DND-41 (cell line): ENCODE data around the gene VPS8.
"Not testable (repeated sequence)": the region's sequence is repeated elsewhere in the genome, so short reads cannot be mapped to it uniquely, and the experiment has no call there.

Experiments
- ATAC-seq: fragments of 200-7000 bp; cut with Tn5 transposase; 3 replicates; pipeline ENCODE4 v1.9.1; 2021; ENCODE audit warnings: low read depth; ENCODE audit not compliant: insufficient read depth
- DNase-seq: peaks from one replicate; pipeline ENCODE4 v3.0.0-alpha.2; 2020
- H2AFZ ChIP-seq: 2 replicates; pipeline ENCODE4 v1.6.0; 2012; ENCODE audit warnings: low read depth, low read length
- H3K27ac ChIP-seq: 2 replicates; pipeline ENCODE4 v1.5.1; 2012; ENCODE audit warnings: low read length, inconsistent platforms
- H3K27me3 ChIP-seq: fragments of 200-600 bp; sonication (generic); 2 replicates; pipeline ENCODE4 v1.6.0; 2012; ENCODE audit warnings: low read length, mild to moderate bottlenecking, inconsistent platforms; ENCODE audit not compliant: insufficient read depth, poor library complexity
- H3K36me3 ChIP-seq: 2 replicates; pipeline ENCODE4 v1.5.1; 2012; ENCODE audit warnings: low read length, inconsistent platforms; ENCODE audit not compliant: insufficient read depth
- H3K4me1 ChIP-seq: 2 replicates; pipeline ENCODE4 v1.5.1; 2012; ENCODE audit warnings: mild to moderate bottlenecking, low read length; ENCODE audit not compliant: insufficient read depth
- H3K4me2 ChIP-seq: 2 replicates; pipeline ENCODE4 v1.6.0; 2012; ENCODE audit warnings: mild to moderate bottlenecking, moderate library complexity, low read length, inconsistent platforms; ENCODE audit not compliant: insufficient read depth
- H3K4me3 ChIP-seq, 2 experiments: fragments of 200-600 bp in 1 of 2; shearing (Covaris generic) in 1 of 2; 2 replicates each; pipeline ENCODE4 v1.5.1; 2012 to 2016; ENCODE audit warnings: inconsistent platforms in 2 of 2, low read length in 2 of 2, mild to moderate bottlenecking in 2 of 2, low read depth in 1 of 2, moderate library complexity in 1 of 2
- H3K79me2 ChIP-seq: 2 replicates; pipeline ENCODE4 v1.6.0; 2012; ENCODE audit warnings: low read length, inconsistent platforms; ENCODE audit not compliant: insufficient read depth
- H3K9ac ChIP-seq: 2 replicates; pipeline ENCODE4 v1.6.0; 2012; ENCODE audit warnings: low read depth, mild to moderate bottlenecking, inconsistent platforms, low read length, moderate library complexity
- H3K9me3 ChIP-seq: 2 replicates; pipeline ENCODE4 v1.5.1; 2012; ENCODE audit warnings: low read length, moderate library complexity, mild to moderate bottlenecking, inconsistent platforms; ENCODE audit not compliant: insufficient read depth, severe bottlenecking
- H4K20me1 ChIP-seq: 2 replicates; pipeline ENCODE4 v1.6.0; 2012; ENCODE audit warnings: low read length; ENCODE audit not compliant: insufficient read depth
- EZH2 ChIP-seq: IDR thresholded peaks from 3 replicates; pipeline ENCODE4 v1.6.1; 2012; ENCODE audit warnings: borderline replicate concordance, low read depth, mild to moderate bottlenecking, moderate library complexity, low read length, inconsistent platforms; ENCODE audit not compliant: severe bottlenecking
- TF ChIP-seq, protein P1 (sequence below): IDR thresholded peaks from 2 replicates; pipeline ENCODE4 v1.5.1; 2012; ENCODE audit warnings: borderline replicate concordance, low read length, moderate library complexity, mild to moderate bottlenecking; ENCODE audit not compliant: poor library complexity, severe bottlenecking; ENCODE audit errors: extremely low read depth

Gene VPS8

DNA sequence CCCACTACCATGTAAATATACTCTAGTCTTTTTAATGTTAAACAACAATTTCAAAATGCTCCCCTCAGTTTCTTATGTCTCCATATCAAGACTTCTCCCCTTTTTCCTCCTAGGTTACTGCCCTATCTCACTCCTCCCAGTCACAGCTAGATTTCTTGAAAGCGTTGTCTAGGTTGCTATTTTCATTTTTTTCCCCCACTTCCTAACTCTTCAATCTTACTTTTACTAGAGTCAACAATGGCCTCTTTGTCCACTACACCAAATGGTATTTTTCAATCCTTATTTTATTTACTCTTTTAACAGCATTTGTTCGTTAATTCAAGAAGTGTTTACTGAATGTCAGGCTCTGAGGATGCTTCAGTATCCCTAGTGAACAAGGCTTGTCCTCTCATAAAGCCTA, 84.4 kb downstream of the VPS8 start:
- no peaks in the 10 kb centered on the region for H3K79me2 ChIP-seq
- H2AFZ ChIP-seq, result no peak overlapping the region
- H3K27ac ChIP-seq, result no peak overlapping the region
- H3K9ac ChIP-seq, result no peak overlapping the region
- H3K4me1 ChIP-seq, result no peaks in the 10 kb centered on the region
- no peaks in the 10 kb centered on the region for H3K27me3 ChIP-seq
- TF ChIP-seq, protein P1, sequence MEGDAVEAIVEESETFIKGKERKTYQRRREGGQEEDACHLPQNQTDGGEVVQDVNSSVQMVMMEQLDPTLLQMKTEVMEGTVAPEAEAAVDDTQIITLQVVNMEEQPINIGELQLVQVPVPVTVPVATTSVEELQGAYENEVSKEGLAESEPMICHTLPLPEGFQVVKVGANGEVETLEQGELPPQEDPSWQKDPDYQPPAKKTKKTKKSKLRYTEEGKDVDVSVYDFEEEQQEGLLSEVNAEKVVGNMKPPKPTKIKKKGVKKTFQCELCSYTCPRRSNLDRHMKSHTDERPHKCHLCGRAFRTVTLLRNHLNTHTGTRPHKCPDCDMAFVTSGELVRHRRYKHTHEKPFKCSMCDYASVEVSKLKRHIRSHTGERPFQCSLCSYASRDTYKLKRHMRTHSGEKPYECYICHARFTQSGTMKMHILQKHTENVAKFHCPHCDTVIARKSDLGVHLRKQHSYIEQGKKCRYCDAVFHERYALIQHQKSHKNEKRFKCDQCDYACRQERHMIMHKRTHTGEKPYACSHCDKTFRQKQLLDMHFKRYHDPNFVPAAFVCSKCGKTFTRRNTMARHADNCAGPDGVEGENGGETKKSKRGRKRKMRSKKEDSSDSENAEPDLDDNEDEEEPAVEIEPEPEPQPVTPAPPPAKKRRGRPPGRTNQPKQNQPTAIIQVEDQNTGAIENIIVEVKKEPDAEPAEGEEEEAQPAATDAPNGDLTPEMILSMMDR, result no peak
- no peak for TF ChIP-seq EZH2
- DNase-seq (no peak), ATAC-seq (no peak)
- H3K4me2 ChIP-seq, result no peak overlapping the region
- no peaks in the 10 kb centered on the region; the same call in 1 of the 2 replicates for H3K36me3 ChIP-seq
- H4K20me1 ChIP-seq, result no peaks in the 10 kb centered on the region
- no peak overlapping the region for H3K4me3 ChIP-seq
- no peaks in the 10 kb centered on the region for H3K9me3 ChIP-seq

DNA sequence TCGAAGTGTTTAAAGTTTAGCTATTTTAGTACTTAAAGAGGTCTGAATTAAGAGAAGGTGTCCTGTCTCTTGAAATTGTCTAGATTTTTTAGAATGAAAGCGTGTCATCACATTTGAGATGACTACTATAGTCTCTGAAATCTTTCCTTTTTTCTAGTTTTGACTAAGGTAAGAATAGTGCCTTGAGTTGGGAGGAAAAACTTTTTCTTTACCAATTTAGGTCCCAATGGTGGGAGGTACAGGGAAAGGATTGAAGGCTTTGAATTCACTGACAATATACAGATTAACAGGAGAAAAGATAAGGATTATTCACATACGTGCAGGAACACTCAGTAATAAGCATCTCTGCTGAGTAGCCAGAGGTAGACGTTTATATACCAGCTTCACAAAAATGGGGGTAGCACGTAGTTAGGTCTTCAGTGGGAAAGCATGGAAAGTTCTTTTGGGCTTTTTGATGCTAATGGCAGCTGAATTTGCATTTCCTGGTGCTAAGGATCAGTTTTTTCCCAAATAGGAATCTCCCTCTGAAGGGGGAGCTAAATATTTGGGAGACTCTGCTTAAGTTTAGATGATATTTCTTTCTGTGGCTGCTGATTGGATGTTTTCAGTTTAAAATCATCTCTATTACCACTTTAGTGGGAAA, 88.1 kb downstream of the VPS8 start:
- no peak for TF ChIP-seq EZH2
- TF ChIP-seq, protein P1, result no peak
- Histone ChIP-seq H3K36me3 (peaks cover 12% of the 10 kb centered on the region; the same call in 1 of the 2 replicates), H3K27me3 (no peaks in the 10 kb centered on the region), H4K20me1 (no peaks in the 10 kb centered on the region), H3K9me3 (peaks cover 8% of the 10 kb centered on the region), H3K79me2 (no peaks in the 10 kb centered on the region), H2AFZ (no peak overlapping the region), H3K4me2 (no peak overlapping the region), H3K9ac (no peak overlapping the region), H3K27ac (no peak overlapping the region), H3K4me3 (no peak overlapping the region), H3K4me1 (no peaks in the 10 kb centered on the region)
- no peak for ATAC-seq
- no peak for DNase-seq

DNA sequence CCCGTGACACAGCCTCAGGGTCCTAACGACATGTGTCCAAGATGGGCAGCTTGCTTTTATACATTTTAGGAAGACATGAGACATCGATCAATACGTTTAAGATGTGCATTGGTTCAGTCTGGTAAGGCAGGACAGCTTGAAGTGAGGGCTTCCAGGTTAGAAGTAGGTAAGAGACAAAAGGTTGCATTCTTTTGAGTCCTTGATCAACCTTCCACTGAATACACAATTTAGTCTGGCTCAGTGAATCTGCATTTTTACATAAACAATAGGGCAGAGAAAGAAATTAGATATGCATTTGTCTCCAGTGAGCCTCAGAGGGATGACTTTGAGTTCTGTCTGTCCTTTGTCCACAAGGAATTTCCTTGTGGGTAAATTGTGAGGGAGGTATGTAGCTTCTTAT, 95.1 kb downstream of the VPS8 start:
- not testable (repeated sequence) for H3K79me2 ChIP-seq, H3K9ac ChIP-seq, H3K4me1 ChIP-seq, H3K27me3 ChIP-seq, H3K4me3 ChIP-seq, H3K9me3 ChIP-seq, H3K4me2 ChIP-seq, H2AFZ ChIP-seq, H4K20me1 ChIP-seq, DNase-seq, H3K27ac ChIP-seq, ATAC-seq
- H3K36me3 ChIP-seq, result peaks cover 13% of the 10 kb centered on the region; the same call in 1 of the 2 replicates

DNA sequence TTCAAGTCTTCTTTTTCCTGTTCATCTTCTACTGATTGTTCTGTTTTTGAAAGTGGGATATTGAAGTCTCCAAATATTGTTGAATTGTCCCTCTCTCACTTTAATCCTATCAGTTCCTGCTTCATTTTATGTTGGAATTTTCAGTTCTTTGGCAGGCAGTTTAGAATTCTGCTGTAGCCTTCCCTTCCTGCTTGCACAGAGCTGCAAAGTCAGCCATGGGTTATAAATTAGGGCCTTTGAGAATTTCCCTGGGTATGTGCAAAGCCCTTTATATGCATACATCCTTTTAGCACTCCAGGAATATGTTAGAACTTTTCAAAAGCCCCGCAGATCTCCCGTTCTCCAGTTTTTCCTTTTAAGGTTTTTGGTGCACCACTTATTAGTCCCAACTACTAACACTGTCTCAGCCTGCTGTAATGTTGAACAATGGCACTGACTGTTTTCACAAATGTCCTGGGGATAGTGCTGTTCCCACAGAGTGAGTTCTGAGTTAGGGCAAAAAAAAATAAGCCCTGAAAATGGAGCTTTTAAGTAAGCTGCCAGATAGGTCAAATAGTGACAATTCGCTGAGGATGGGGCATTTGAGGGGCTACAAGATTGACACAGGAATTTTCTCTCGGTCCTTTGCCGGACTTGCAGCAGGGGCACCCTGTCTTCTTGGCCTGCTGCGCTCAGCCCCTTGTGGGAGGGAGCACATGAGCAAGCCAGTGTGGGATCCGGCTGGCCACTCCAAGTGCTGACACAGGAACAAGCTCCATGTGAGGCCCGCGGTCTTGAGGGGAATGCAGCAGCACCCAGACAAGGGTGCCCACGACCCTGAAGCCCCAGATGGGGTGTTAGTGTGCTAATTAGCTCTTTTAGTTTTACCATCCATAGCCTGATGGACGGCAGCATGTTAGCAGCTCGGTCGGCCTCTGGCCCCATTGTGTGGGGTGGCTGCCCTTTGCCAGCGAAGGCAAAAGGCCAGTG, 96.0 kb downstream of the VPS8 start:
- Histone ChIP-seq H3K79me2 (no peaks in the 10 kb centered on the region), H3K4me3 (no peak overlapping the region), H4K20me1 (no peaks in the 10 kb centered on the region), H3K4me1 (no peaks in the 10 kb centered on the region), H3K36me3 (peaks cover 13% of the 10 kb centered on the region; the same call in 1 of the 2 replicates), H3K4me2 (no peak overlapping the region), H3K9me3 (peaks cover 8% of the 10 kb centered on the region), H2AFZ (no peak overlapping the region), H3K27me3 (no peaks in the 10 kb centered on the region), H3K27ac (no peak overlapping the region), H3K9ac (no peak overlapping the region)
- TF ChIP-seq, protein P1, result no peak
- TF ChIP-seq EZH2, result no peak
- no peak for DNase-seq
- no peak for ATAC-seq
